Kidney epithelial cell (primary cell): ENCODE results near the gene NEK3. TPM values are rescaled to one million over a fixed set of nuclear protein-coding genes. Genes with fewer than 3 reads are reported as not detected.
A peak's percentile ranks its signal among the peaks of the same experiment; 100 is the strongest.
"Not testable (repeated sequence)": the region's sequence is repeated elsewhere in the genome, so short reads cannot be mapped to it uniquely, and the experiment has no call there.

Experiments used
- DNase-seq: peaks from one replicate; pipeline ENCODE4 v3.0.0-alpha.2; 2010; ENCODE audit warnings: low read depth
- H3K27me3 ChIP-seq: 2 replicates; pipeline ENCODE4 v1.6.0; 2011; ENCODE audit warnings: low read length; ENCODE audit not compliant: control insufficient read depth, insufficient read depth
- H3K36me3 ChIP-seq: 2 replicates; pipeline ENCODE4 v1.5.1; 2011; ENCODE audit warnings: low read length; ENCODE audit not compliant: control insufficient read depth, insufficient read depth
- H3K4me3 ChIP-seq: 2 replicates; pipeline ENCODE4 v1.5.1; 2011; ENCODE audit warnings: low read depth, mild to moderate bottlenecking, control low read depth, low read length
- CTCF ChIP-seq: IDR thresholded peaks from 2 replicates; pipeline ENCODE4 v1.5.1; 2011; ENCODE audit warnings: mild to moderate bottlenecking, moderate library complexity, low read length, control low read depth, inconsistent platforms; ENCODE audit not compliant: insufficient read depth, poor library complexity, severe bottlenecking
- total RNA-seq: library from RNA; depleted of rRNA; stranded (reverse); fragments of >200 nt; gene quantifications from 2 replicates; pipeline ENCODE4 v1.2.3, GENCODE V29; 2015

Gene NEK3
- total RNA-seq, 1 donor from 2014 or later: 9.9 TPM

- H3K36me3 ChIP-seq: no peaks in the 10 kb centered on the region
- no peak for TF ChIP-seq CTCF
- H3K27me3 ChIP-seq: no peaks in the 10 kb centered on the region
- DNase-seq: peak; percentile 53
- peak overlapping the region; percentile 97 for H3K4me3 ChIP-seq
These were observed 36.0 kb upstream of the NEK3 start for GRCh38 chr13:52195401-52195837.

- Histone ChIP-seq H3K4me3 (peak overlapping the region; percentile 97), H3K36me3 (no peaks in the 10 kb centered on the region), H3K27me3 (no peaks in the 10 kb centered on the region)
- peak; percentile 31 for DNase-seq
- no peak for TF ChIP-seq CTCF
These were observed 34.9 kb upstream of the NEK3 start for GRCh38 chr13:52194184-52194868.

- not testable (repeated sequence) for H3K27me3 ChIP-seq, DNase-seq, H3K36me3 ChIP-seq
- peak overlapping the region; percentile 97 for H3K4me3 ChIP-seq
These were observed 34.3 kb upstream of the NEK3 start for GRCh38 chr13:52193587-52194183.

DNA sequence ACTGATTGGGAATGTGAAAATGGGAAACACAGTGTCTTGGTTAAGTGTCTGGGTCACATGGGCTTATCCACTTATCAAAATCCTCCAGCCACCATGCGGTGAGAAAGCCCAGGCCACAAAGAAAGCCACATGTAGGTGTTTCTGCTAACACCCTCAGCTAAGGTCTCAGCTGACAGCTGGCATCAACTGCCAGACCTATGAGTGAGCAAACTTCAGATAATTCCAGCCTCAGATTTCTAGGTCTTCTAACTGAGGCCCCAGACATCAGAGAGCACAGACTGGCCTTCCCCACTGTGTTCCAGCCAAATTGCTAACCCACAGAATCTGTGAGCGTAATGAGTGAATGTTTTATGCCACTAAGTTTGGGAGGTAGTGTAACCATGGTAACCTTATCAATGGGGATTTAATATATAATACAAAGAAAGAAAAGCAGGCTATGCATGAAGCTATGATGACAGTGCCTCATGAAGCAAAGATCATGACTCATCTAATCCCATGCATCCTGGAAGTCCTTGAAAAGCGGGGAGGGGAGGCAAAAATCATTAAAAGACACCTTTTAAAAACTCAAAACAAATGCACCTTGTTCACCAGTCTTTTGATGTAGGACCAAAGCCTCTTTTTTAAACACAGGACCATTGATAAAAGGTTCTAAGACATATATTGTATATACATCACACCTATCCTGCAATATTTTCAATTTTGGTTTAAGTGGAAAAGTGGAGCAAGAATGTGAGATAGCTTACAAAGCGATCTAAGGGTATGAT lies 28.2 kb upstream of the NEK3 start:
- not testable (repeated sequence) for H3K36me3 ChIP-seq, H3K4me3 ChIP-seq, H3K27me3 ChIP-seq, DNase-seq

DNA sequence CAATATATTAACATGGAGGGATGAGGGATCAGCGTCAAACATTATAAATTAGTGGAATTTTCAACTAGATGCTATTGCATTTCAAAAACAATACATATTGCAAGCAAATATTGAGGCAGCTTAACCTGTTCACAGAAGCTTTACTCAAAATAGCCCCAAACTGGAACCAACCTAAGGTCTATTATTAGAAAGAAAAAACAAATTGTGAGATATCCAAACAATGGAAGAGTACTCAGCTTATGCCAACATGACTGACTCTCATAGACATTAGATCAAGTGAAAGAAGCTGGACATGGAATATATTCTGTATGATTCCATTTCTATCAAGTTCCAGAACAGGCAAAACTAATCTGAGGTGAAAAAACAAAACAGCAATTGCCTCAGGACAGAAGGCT lies 27.6 kb upstream of the NEK3 start:
- TF ChIP-seq CTCF: no peak
- Histone ChIP-seq H3K4me3 (no peak overlapping the region), H3K36me3 (no peaks in the 10 kb centered on the region), H3K27me3 (no peaks in the 10 kb centered on the region)
- no peak for DNase-seq

DNA sequence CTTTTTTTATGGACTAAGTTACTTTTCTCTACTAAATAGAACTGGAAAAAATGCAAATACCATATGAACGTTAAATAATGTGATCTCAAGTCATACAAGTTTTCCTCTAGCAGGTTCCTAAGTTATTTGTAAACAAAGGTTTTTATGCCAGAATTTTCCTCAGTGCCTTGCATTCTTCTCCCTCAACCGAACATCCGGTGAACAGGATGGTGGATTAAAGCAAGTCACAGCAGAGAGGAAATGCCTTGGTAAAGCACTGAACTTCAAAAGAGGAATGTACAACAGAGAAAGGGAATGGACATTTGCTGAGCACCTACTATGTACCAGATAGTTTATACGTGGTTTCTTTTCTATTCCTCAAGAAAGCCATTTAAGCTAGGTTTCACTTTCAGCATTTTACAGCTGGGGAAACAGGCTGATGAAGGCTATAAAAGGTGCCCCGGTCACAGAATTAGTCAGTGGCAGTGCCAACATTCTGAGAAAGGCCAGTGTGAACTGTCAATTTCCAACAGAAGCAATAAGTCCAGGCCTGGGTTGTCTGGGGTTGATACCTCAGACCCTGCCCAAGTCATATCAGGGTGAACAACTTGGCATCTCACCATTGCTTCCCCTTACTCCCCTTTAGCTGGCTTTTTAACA lies 22.0 kb upstream of the NEK3 start:
- H3K27me3 ChIP-seq, H3K36me3 ChIP-seq, H3K4me3 ChIP-seq, DNase-seq: not testable (repeated sequence)

DNA sequence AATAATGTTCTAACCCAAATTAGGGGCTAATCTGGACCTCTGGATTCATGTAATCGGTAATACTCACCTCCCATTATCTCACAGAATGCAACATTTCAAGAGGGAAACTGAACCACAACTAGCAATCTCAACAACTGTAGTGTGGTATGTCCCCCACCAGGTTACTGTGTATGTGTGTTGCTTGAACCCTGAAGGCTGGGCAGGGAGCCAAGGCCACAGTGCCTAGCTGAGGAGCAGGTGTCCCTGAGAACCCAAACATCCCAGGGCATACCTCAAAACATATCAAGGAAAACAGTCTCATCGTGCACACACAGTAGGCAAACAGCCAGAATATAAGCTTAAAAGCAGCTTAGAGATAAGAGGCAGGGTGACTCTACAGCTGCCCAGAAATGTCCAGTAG lies 20.5 kb upstream of the NEK3 start:
- no peaks in the 10 kb centered on the region for H3K36me3 ChIP-seq
- H3K27me3 ChIP-seq: no peaks in the 10 kb centered on the region
- no peak overlapping the region for H3K4me3 ChIP-seq
- TF ChIP-seq CTCF: no peak
- DNase-seq: no peak
